ENCODE measurements around the gene SVIL. TPM values are rescaled to one million over a fixed set of nuclear protein-coding genes. Genes with fewer than 3 reads are reported as not detected.
"Not testable (repeated sequence)": the region's sequence is repeated elsewhere in the genome, so short reads cannot be mapped to it uniquely, and the experiment has no call there.

The SVIL gene
- total RNA-seq, 1 donor from 2014 or later: 209 TPM

DNA sequence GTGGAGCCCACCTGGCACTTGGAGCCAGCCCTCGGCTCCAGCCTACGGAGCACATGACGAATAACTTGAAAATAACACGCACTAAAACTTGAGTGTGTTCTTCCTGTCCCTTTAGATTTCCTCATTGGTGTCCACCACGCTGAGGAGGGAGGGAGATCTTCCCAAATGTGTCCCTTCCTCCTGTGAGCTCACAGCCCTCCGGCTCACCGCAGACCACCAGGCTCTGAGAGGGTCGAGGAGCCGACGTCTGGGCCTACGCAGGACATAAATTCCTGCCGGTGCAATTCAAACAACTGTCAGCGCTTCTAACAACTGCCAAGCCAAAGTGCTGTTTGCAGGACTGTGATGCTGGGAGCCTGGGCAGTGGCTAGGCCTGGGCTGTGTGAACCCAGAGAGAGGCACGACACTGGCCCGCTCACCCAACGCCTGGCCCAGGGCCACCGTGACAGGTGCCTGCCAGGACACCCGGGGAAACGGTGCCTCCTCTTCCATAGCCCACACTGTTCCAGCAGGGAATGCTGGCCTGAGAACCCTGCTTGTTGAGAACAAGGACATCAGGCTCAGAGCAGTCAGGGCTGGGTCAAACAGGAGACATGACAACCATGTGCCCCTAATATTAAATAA lies 118.3 kb downstream of the SVIL start:
- not testable (repeated sequence) for DNase-seq (ENCODE audit: low spot score)

- DNase-seq (ENCODE audit: low spot score): not testable (repeated sequence)
These were observed 118.9 kb downstream of the SVIL start for GRCh38 chr10:29515879-29516278.

GRCh38 chr10:29515104-29515503 lies 119.7 kb downstream of the SVIL start:
- DNase-seq (ENCODE audit: low spot score): not testable (repeated sequence)

DNA sequence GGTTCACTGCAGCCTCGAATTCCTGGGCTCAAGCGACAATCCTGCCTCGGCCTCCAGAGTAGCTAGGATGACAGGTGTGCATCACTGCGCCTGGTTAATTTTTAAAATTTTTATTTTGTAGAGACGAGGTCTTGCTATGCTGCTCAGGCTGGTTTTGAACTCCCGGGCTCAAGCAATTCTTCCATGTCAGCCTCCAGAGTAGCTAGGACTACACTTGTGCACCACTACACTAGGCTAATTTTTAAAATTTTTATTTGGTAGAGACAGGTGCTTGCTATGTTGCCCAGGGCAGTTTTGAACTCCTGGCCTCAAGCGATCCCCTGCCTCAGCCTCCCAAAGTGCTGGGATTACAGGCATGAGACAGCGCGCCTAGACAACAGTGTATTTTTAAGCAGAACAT lies 120.5 kb downstream of the SVIL start:
- no peak for DNase-seq (ENCODE audit: low spot score)

GRCh38 chr10:29512425-29512974 lies 122.3 kb downstream of the SVIL start:
- no peak for DNase-seq (ENCODE audit: low spot score)

DNA sequence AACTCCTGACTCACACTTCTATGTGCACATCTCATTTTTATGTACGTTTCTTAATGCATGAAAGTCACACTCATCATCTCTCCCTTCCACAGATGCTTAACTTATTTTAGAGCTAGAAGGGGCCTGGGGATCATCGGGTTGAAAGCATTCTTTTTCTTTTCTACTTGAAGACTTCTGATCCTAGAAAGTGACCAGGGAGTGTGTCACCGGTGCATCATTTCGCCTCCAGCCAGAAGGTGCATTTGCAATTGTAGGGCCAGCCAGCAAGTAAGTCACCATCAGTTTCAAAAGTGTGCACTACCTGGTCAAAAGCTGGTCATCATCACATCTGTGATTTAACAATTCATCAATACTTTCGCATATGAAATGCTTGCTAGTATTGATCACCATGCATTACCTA lies 123.0 kb downstream of the SVIL start:
- not testable (repeated sequence) for DNase-seq (ENCODE audit: low spot score)

DNA sequence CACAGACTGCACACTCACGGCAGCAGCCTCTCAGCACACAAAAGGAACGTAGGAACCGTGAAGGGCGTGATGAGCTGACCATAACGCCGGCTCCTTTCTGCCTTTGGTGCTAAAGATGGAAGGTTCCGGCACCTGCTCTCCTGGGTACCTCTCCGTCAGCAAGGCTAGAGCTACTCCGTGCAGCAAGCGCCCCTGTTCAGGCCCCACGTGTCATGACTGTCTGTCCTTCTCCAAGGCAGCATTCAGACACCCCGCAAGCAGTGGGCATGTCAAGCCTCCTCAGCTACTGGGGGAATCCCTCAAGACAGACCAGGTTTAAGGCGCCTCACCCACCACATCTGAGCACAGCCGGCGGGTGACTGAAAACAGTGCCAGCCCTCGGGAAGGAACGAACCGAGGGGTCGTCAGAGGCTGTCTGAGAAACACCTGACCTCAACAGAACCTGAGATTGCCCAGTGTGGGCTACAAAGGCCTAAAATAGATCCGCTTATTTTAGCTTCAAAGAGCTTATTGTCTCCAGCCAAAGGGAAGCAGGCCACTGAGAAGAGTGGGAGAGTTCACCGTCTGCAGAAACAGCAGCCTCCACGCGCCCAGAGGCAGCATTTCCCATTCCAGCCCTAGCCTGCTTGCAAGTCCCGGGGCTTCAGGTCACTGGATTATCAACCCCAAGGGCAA lies 124.2 kb downstream of the SVIL start:
- DNase-seq (ENCODE audit: low spot score): not testable (repeated sequence)

DNA sequence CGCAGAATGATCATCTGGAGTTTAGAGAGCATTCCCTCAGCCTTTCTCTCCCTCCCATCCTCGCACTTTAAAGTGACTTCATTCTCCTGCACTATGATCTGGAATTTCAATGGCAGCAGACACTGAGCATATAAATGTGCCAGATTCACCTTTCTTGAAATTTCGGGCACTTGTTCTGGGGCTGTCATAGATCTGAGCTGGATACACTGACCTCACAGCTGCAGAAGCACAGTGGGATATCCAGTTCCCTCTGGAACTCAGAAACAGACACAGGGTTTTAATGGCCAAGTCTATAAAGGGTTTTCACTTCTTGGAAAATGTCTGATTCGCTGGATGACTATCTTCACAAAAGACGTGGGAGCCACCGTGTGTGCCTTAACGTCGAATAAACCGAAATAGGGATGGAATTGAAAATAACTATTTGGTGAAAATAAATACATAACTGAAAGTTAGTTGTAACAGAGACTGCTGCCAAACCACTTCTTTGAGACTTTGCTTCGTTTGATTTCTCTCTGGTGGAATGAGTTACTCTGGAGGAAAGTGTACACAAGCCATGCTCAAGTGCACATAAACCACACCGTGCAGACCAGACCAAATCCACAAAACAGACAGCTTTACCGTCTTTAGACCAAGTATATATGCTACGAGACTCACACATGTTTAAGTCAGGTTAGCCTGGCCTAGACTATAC lies 126.1 kb downstream of the SVIL start:
- no peak for DNase-seq (ENCODE audit: low spot score)

GRCh38 chr10:29507750-29508149 lies 127.0 kb downstream of the SVIL start:
- not testable (repeated sequence) for DNase-seq (ENCODE audit: low spot score)

DNA sequence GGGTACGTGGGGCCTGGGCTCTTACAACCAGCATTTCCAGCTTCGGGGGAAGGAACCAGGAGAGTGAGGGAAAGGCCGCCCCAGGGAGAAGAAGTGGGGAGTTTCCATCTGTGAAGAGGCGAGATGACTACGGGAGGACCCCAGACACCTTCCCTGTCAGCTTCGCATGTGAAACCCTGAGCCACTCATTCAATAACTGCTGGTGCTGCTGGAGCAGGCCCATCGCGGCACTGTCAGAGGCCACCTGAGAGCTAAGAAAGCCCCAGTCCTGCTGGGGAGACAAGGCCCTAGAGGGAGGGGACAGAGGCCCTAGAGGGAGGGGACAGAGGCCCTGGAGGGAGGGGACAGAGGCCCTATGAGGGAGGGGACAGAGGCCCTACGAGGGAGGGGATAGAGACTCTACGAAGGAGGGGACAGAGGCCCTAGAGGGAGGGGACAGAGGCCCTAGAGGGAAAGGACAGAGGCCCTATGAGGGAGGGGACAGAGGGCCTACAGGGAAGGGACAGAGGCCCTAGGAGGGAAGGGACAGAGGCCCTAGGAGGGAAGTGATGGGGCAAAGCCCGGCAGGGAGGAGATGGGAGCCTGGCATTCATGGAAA lies 128.3 kb downstream of the SVIL start:
- DNase-seq (ENCODE audit: low spot score): not testable (repeated sequence)

DNA sequence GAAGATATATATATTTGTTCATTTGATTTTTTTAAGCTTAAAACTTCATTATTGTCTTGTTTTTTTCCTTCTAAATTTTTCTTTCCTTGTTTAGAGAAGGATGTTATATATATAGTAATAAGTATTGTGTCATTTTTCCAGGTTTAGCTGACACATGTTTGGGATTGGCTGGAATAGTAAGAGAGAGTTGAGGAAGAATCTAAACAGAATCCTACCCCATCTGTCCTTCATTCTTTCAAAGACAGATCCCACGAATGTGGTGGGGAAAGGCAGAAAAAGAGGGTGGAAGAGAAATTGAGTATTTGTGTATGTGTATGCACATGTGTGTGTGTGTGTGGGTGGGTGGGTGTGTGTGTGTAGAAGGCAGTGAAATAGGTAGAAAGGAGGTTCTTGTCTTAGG lies 132.4 kb downstream of the SVIL start:
- no peak for DNase-seq (ENCODE audit: low spot score)

DNA sequence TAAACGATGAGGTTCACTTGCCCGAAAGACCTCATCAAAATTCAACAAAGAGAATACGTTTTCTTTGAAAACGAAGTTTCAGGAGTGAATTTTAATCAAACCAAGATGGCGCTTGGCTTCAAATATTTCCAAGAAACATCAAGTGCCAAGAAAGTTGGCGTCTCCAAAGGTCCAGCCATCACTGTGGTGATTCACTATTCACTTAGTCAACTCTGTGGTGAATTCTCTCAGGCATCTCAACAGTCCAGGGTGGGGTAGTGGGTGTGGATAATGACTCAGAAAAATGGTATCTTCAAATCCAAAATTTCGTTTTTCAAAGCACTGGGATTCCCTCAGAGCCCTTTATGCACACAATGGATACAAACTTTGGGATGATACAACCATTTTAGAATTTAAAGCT lies 133.1 kb downstream of the SVIL start:
- DNase-seq (ENCODE audit: low spot score): no peak

DNA sequence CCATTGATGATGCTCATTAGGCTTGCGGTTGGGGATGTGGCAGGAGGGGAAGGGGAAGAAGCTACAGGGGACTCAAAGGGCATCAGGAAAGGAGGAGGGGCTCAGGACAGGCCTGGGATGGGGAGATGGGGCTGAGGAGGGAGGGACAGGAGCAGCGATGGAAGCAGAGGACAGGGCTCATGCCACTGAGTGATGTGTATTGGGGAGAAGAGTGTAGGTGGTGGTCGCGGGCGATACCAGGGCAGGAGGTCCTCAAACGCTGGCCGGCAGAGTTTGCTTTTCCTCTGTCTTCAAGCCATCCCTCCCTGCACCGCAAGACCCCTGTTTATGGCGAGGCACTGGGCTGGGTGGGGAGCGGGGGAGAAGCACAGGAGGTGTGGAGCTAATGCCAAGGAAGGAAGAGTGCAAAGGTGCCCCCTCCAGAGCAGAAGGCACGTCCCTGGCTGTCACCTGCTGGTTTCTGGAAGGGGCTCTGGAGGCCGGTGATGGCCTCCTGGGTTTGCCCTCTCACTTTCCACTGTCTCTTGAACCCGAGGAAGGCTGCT lies 134.7 kb downstream of the SVIL start:
- no peak for DNase-seq (ENCODE audit: low spot score)

DNA sequence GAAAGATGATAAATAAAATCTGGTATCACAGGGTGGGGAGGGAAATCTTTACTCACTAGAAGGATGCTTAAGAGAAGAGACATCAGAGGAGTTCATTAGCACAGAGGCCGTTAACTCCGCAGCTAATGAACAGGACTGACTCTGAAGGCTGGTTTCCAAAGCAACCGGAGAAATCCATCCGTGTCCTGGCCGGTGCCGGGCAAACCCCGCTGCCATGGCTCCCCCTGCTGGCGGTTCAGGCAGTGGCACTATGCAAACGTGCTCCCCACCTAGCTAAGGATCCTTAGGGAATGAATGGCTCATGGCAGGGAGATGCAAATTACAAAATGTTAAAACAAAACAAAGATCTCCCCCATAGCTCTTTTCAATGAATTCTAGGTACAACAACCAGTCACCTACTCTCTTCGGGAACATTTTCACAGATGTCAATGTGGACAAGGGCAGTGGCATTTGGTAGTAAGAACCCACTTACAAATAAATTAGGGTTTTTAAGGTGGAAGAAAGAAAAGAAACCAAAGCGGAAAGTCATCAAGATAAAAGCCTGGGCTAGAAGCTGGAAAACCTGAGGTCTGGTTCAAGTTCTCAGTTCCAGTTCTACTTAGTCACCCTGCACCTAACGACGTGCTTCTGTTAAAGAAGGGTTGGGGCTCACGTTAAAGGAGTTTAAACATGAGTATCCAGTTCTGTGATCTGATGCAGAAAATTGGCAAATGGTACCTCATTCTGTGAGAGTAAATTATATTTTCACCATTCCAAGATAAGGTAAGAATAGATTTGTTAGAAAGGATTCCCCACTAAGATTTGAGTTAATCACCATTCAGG lies 138.2 kb downstream of the SVIL start:
- peak; percentile 78 for DNase-seq (ENCODE audit: low spot score)

DNA sequence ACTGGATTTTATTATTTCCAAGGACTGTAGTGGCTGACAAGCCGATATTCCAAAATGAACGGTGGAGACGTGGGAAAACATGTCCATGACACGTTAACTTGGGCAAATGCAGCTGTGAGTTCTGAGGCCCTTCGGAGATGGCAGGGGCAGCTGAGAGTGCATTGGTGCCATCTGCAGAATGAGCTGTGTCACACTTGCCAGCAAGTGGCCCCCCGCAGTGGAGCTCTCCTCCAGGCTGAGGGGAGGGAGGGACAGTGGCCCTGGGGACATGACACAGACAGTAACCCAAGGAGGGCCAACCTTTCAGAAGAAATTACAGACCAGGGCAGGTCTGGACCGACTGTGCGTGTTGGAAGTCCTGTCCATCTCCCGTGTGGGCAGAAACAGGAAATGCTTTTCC lies 139.4 kb downstream of the SVIL start:
- DNase-seq (ENCODE audit: low spot score): no peak

- no peak for DNase-seq (ENCODE audit: low spot score)
These were observed 141.1 kb downstream of the SVIL start for GRCh38 chr10:29493697-29494096.

DNA sequence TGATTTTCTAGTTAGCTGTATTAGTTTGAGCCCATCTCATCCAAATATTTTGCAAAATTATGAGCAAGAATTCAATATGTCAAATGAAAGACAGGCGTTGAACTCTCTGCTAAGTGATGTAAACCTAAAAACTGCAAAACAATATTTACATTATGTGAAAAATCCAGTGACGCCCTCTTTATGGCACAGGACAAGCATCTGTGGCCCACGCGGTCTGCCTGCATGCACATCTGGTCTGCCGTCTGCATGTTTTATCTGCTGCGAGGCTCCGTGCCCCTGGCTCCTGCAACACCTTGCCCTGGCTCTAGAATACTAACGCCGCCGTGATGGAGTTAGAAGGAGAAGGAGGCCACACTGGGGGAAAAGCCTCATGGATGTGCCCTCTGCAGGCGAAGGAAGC lies 142.0 kb downstream of the SVIL start:
- peak; percentile 14 for DNase-seq (ENCODE audit: low spot score)

- peak; percentile 23 for DNase-seq (ENCODE audit: low spot score)
These were observed 142.9 kb downstream of the SVIL start for GRCh38 chr10:29491918-29492317.

GRCh38 chr10:29490781-29491280 lies 143.9 kb downstream of the SVIL start:
- peak; percentile 37 for DNase-seq (ENCODE audit: low spot score)

GRCh38 chr10:29488471-29488870 lies 146.3 kb downstream of the SVIL start:
- not testable (repeated sequence) for DNase-seq (ENCODE audit: low spot score)

DNA sequence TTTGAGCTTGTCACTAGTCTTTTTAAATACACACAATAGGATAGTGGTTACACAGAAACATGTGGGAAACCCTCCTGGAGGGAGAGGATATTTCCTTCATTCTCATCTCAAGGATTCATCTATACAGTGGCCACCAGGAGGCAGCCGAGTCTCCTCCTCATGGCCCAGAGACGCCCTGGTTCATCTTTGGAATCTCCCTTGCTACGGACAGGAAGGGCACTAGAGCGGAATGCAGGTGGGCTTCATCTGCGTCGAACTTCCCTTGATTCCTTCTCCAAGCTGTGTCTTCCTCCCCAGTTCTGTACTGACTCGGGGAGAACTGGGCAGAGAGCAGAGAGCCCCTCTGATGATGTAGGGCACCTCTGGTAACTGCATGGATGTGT lies 146.9 kb downstream of the SVIL start:
- not testable (repeated sequence) for DNase-seq (ENCODE audit: low spot score)
